ENCODE data around the gene TPD52L1.

DNA sequence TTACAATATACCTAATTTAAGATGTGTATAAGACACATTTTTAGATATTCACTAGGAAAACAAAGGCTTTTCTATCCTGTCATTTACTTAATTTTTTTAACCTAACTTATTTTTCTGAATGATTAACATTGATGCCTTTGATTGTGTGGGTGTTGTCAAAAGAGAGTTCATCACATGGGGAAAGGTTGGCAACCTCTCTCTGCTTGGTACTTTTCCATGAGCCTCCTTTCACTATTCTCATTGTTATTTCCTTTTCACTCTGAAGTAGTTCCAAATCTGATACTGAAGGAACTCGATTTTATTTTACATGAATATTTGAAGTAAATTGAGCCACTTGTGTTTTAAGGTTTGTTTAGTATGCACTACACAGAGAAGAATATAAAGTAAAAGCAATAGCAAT, 35.9 kb downstream of the TPD52L1 start:
- TF ChIP-seq, protein P1, sequence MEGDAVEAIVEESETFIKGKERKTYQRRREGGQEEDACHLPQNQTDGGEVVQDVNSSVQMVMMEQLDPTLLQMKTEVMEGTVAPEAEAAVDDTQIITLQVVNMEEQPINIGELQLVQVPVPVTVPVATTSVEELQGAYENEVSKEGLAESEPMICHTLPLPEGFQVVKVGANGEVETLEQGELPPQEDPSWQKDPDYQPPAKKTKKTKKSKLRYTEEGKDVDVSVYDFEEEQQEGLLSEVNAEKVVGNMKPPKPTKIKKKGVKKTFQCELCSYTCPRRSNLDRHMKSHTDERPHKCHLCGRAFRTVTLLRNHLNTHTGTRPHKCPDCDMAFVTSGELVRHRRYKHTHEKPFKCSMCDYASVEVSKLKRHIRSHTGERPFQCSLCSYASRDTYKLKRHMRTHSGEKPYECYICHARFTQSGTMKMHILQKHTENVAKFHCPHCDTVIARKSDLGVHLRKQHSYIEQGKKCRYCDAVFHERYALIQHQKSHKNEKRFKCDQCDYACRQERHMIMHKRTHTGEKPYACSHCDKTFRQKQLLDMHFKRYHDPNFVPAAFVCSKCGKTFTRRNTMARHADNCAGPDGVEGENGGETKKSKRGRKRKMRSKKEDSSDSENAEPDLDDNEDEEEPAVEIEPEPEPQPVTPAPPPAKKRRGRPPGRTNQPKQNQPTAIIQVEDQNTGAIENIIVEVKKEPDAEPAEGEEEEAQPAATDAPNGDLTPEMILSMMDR (IDR thresholded peaks at IDR 0.05): no peak
- TF ChIP-seq POLR2A (IDR thresholded peaks at IDR 0.05): no peak
